GM21576 (cell line): Measurements from ENCODE around the gene ADCY4.

Experiments used
- ATAC-seq: cut with Tn5 transposase; IDR thresholded peaks from one replicate; pipeline ENCODE4 v1.9.1; 2021; ENCODE audit warnings: mild to moderate bottlenecking, moderate library complexity; ENCODE audit not compliant: unreplicated experiment

The ADCY4 gene

GRCh38 chr14:24279301-24280186, 55.3 kb downstream of the ADCY4 start:
- peak; percentile 66 for ATAC-seq

- no peak for ATAC-seq
Observed at GRCh38 chr14:24278424-24278823, 56.4 kb downstream of the ADCY4 start.

GRCh38 chr14:24277606-24278321, 57.1 kb downstream of the ADCY4 start:
- ATAC-seq = no peak

GRCh38 chr14:24277071-24277470, 57.8 kb downstream of the ADCY4 start:
- no peak for ATAC-seq

- peak; percentile 44 for ATAC-seq
Observed at GRCh38 chr14:24274101-24274543, 60.7 kb downstream of the ADCY4 start.

GRCh38 chr14:24273422-24273998, 61.4 kb downstream of the ADCY4 start:
- ATAC-seq = no peak

- ATAC-seq = no peak
Observed at GRCh38 chr14:24272467-24272866, 62.4 kb downstream of the ADCY4 start.

GRCh38 chr14:24271834-24272263, 63.0 kb downstream of the ADCY4 start:
- ATAC-seq = no peak

- peak; percentile 78 for ATAC-seq
Observed at GRCh38 chr14:24271134-24271833, 63.6 kb downstream of the ADCY4 start, which contains the start of gene RABGGTA. Gene RABGGTA (minus strand): TSS chr14:24271597. CDS start chr14:24271115, 482 bp downstream.

GRCh38 chr14:24270537-24271133, 64.2 kb downstream of the ADCY4 start:
- no peak for ATAC-seq

- ATAC-seq = no peak
Observed at GRCh38 chr14:24269910-24270536, 64.8 kb downstream of the ADCY4 start.

- ATAC-seq = no peak
Observed at GRCh38 chr14:24269368-24269767, 65.5 kb downstream of the ADCY4 start.
